AG04449 (cell line): ENCODE results near the gene YTHDF1.

Source experiments
- CTCF ChIA-PET: fragments of 350-600 bp; formaldehyde crosslinking; extraction: SDS; loops from one replicate; lab custom pipeline; 2021; ENCODE audit warnings: antibody characterized with exemption; lab: Yijun Ruan, JAX
- POLR2A ChIA-PET: fragments of 400-600, 350-600 bp; formaldehyde crosslinking; extraction: SDS; loops from one replicate; lab custom pipeline; 2020; ENCODE audit warnings: antibody characterized with exemption, inconsistent platforms; lab: Yijun Ruan, JAX
- DNase-seq: peaks from one replicate; pipeline ENCODE4 v3.0.0-alpha.2; 2010; ENCODE audit warnings: low read depth, low spot score
- H3K4me3 ChIP-seq: 2 replicates; pipeline ENCODE4 v1.5.1; 2011; ENCODE audit warnings: low read depth, mild to moderate bottlenecking, control low read depth, low read length
- TF ChIP-seq, protein P1 (sequence below): IDR thresholded peaks from one replicate; pipeline ENCODE4 v1.5.1; 2011; ENCODE audit warnings: mild to moderate bottlenecking, moderate library complexity, low read length, control low read depth, inconsistent platforms; ENCODE audit not compliant: insufficient read depth; ENCODE audit errors: missing control alignments

YTHDF1 gene

DNA sequence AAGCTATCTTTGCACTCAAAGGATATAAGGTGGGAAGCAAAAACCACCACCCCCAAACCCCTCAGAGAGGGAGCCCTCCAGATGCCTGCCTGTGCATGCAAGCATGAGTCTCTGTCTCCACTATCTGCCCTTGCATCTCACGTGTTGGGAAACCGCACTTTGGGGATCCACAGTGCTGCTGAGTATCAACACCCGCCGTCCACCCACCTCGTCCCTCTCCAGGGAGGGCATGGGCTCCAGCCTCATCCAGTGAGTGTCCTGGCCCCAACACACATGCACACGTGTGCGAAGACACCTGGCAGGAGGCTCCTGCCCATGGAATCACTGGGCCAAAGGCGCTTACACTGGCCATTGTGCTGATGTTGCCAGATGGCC, 3.5 kb upstream of the YTHDF1 start:
- H3K4me3 ChIP-seq: no peak overlapping the region
- ChIA-PET POLR2A (interaction anchor here (0.5 kb wide), 1 partner anchor 776 kb away, joined by 3 read pairs; no protein-coding TSS in a partner anchor), CTCF (interaction anchor here (2.0 to 2.6 kb wide), 2 partner anchors 10 to 14 kb away, joined by 7 to 17 read pairs; no protein-coding TSS in a partner anchor)
- TF ChIP-seq, protein P1, sequence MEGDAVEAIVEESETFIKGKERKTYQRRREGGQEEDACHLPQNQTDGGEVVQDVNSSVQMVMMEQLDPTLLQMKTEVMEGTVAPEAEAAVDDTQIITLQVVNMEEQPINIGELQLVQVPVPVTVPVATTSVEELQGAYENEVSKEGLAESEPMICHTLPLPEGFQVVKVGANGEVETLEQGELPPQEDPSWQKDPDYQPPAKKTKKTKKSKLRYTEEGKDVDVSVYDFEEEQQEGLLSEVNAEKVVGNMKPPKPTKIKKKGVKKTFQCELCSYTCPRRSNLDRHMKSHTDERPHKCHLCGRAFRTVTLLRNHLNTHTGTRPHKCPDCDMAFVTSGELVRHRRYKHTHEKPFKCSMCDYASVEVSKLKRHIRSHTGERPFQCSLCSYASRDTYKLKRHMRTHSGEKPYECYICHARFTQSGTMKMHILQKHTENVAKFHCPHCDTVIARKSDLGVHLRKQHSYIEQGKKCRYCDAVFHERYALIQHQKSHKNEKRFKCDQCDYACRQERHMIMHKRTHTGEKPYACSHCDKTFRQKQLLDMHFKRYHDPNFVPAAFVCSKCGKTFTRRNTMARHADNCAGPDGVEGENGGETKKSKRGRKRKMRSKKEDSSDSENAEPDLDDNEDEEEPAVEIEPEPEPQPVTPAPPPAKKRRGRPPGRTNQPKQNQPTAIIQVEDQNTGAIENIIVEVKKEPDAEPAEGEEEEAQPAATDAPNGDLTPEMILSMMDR: no peak
- no peak for DNase-seq

- CTCF ChIA-PET: interaction anchor here (1.0 to 2.6 kb wide), 4 partner anchors 10 to 72 kb away, joined by 3 to 17 read pairs (median 6); no protein-coding TSS in a partner anchor
These were observed 2.9 kb upstream of the YTHDF1 start for GRCh38 chr20:63218701-63219446.

GRCh38 chr20:63217706-63218105, 1.8 kb upstream of the YTHDF1 start:
- no peak for DNase-seq
- TF ChIP-seq, protein P1: no peak
- no peak overlapping the region for H3K4me3 ChIP-seq
- POLR2A ChIA-PET: no interaction called here
- CTCF ChIA-PET: interaction anchor here (1.0 to 2.6 kb wide), 3 partner anchors 11 to 73 kb away, joined by 3 to 17 read pairs (median 4); no protein-coding TSS in a partner anchor

More at GRCh38 chr20:63218701-63219446, 2.9 kb upstream of the YTHDF1 start:
- TF ChIP-seq, protein P1: no peak
- no peak for DNase-seq
- POLR2A ChIA-PET: interaction anchor here (0.5 kb wide), 1 partner anchor 777 kb away, joined by 3 read pairs; no protein-coding TSS in a partner anchor
- no peak overlapping the region for H3K4me3 ChIP-seq

DNA sequence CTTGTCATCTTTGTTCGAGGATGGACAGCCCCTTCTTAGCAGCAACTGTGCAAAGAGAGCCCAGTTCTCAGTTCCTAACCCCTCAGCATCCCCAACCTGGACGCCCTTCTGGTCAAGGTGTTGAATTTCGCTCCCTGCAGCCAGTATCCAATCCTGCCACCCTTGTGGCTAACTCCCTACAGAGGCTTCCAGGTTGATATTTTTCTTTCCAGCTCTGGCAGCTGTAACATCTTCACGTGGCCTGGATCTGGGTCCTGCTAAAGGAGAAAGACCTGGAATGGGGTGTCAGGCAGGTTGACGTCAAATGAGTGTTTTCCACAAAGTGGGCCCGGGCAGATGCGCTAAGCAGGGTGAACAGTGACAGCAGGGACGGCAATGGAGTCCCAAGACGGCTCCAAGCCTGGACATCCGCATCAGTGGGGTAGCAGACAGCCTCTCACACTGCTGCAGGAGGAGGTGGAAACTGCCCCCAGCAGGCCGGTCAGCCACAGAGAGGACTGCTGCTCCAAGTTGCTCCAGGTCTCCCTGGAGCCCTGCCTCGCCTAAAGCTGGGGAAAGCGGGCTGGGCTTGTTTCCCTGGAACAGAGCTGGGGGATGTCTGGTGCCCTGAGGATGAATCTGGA, 1.0 kb upstream of the YTHDF1 start:
- POLR2A ChIA-PET: interaction anchor here (0.9 kb wide), 1 partner anchor 16 kb away, joined by 4 read pairs; no protein-coding TSS in a partner anchor
- TF ChIP-seq, protein P1: no peak
- CTCF ChIA-PET: interaction anchor here (0.9 to 2.6 kb wide), 5 partner anchors 9 to 74 kb away, joined by 3 to 17 read pairs (median 4); no protein-coding TSS in a partner anchor
- DNase-seq: no peak
- peak overlapping the region; percentile 72 for H3K4me3 ChIP-seq

- peak overlapping the region; percentile 72 for H3K4me3 ChIP-seq
- no peak for DNase-seq
- POLR2A ChIA-PET: interaction anchor here (0.5 to 0.8 kb wide), 4 partner anchors 11 to 161 kb away, joined by 3 to 4 read pairs (median 3); no protein-coding TSS in a partner anchor
- CTCF ChIA-PET: interaction anchor here (0.8 to 5.4 kb wide), 18 partner anchors 9 to 166 kb away, joined by 3 to 73 read pairs (median 5); no protein-coding TSS in a partner anchor
- TF ChIP-seq, protein P1: peak; percentile 74
These were observed 560 bp downstream of the YTHDF1 start for GRCh38 chr20:63215101-63216040.
